ENCODE measurements around the gene YDJC.
"Not testable (repeated sequence)": the region's sequence is repeated elsewhere in the genome, so short reads cannot be mapped to it uniquely, and the experiment has no call there.

Gene YDJC

GRCh38 chr22:21651521-21652009 is 21.7 kb upstream of the YDJC start:
- no peak for DNase-seq (ENCODE audit: low read depth)

GRCh38 chr22:21650823-21651520 is 21.1 kb upstream of the YDJC start:
- DNase-seq (ENCODE audit: low read depth): no peak

- DNase-seq (ENCODE audit: low read depth): no peak
Observed at GRCh38 chr22:21650280-21650679, 20.5 kb upstream of the YDJC start.

- peak; percentile 56 for DNase-seq (ENCODE audit: low read depth)
Observed at GRCh38 chr22:21646608-21647590, 17.1 kb upstream of the YDJC start.

- not testable (repeated sequence) for DNase-seq (ENCODE audit: low read depth)
Observed at GRCh38 chr22:21645513-21645912, 15.7 kb upstream of the YDJC start.

GRCh38 chr22:21643533-21644357 is 13.9 kb upstream of the YDJC start:
- DNase-seq (ENCODE audit: low read depth): no peak

GRCh38 chr22:21642584-21643448 is 13.0 kb upstream of the YDJC start:
- peak; percentile 23 for DNase-seq (ENCODE audit: low read depth)

- DNase-seq (ENCODE audit: low read depth): peak; percentile 96
Observed at GRCh38 chr22:21641789-21642583, 12.2 kb upstream of the YDJC start, which contains the start of gene SDF2L1. TSS of gene SDF2L1 (plus strand) at chr22:21642302. CDS start at chr22:21642337, 35 bp downstream.

GRCh38 chr22:21641417-21641788 is 11.6 kb upstream of the YDJC start:
- no peak for DNase-seq (ENCODE audit: low read depth)

GRCh38 chr22:21640810-21641209 is 11.0 kb upstream of the YDJC start:
- DNase-seq (ENCODE audit: low read depth): no peak

- DNase-seq (ENCODE audit: low read depth): no peak
Observed at GRCh38 chr22:21639359-21639758, 9.5 kb upstream of the YDJC start.

- not testable (repeated sequence) for DNase-seq (ENCODE audit: low read depth)
Observed at GRCh38 chr22:21637450-21637849, 7.6 kb upstream of the YDJC start.

GRCh38 chr22:21636629-21637218 is 6.9 kb upstream of the YDJC start:
- DNase-seq (ENCODE audit: low read depth): no peak

- no peak for DNase-seq (ENCODE audit: low read depth)
Observed at GRCh38 chr22:21635771-21636510, 6.1 kb upstream of the YDJC start.

GRCh38 chr22:21634844-21635243 is 5.0 kb upstream of the YDJC start:
- DNase-seq (ENCODE audit: low read depth): no peak

- no peak for DNase-seq (ENCODE audit: low read depth)
Observed at GRCh38 chr22:21634081-21634480, 4.3 kb upstream of the YDJC start.

- DNase-seq (ENCODE audit: low read depth): no peak
Observed at GRCh38 chr22:21633481-21633880, 3.7 kb upstream of the YDJC start.

- DNase-seq (ENCODE audit: low read depth): no peak
Observed at GRCh38 chr22:21632931-21633330, 3.1 kb upstream of the YDJC start.
